HS-5 (cell line): Measurements from ENCODE around the gene CDX1.
"Not testable (repeated sequence)": the region's sequence is repeated elsewhere in the genome, so short reads cannot be mapped to it uniquely, and the experiment has no call there.

Source experiments
- DNase-seq: peaks from one replicate; pipeline ENCODE4 v3.0.0-alpha.2; 2012; ENCODE audit warnings: low read depth

Gene CDX1

GRCh38 chr5:150233706-150234105, 67.1 kb downstream of the CDX1 start:
- not testable (repeated sequence) for DNase-seq
